B cell (primary cell): Measurements from ENCODE around the gene BEAN1.

Experiments
- EZH2 ChIP-seq: IDR thresholded peaks from 2 replicates; pipeline ENCODE4 v1.6.1; 2012; ENCODE audit warnings: borderline replicate concordance, low read depth, mild to moderate bottlenecking, moderate library complexity, low read length; ENCODE audit not compliant: insufficient read depth, poor library complexity, severe bottlenecking
- TF ChIP-seq, protein P1 (sequence below): fragments of 200-600 bp; IDR thresholded peaks from one replicate; pipeline ENCODE4 v1.8.0; 2022; ENCODE audit warnings: antibody characterized with exemption, mild to moderate bottlenecking

DNA sequence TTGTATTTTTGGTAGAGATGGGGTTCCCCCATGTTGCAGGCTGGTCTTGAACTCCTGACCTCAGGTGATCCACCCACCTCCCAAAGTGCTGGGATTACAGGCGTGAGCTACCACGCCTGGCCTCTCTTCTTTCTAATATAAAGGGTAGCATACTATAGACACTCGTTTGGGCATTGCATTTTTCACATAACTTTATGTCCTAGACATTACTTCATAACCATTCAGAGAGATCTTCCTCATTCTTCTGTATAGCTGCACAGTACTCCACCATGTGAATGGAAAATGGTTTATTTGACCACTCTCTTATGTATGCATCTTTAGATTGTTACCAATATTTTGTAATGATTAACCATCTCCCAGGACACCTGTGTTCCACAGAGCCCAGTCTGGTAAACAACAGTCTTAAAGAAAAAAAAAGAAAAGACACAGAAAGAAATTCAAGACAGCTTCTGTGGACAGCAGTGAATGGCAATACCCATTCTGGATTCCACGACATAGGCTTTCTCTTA, 80.7 kb downstream of the BEAN1 start:
- TF ChIP-seq, protein P1, sequence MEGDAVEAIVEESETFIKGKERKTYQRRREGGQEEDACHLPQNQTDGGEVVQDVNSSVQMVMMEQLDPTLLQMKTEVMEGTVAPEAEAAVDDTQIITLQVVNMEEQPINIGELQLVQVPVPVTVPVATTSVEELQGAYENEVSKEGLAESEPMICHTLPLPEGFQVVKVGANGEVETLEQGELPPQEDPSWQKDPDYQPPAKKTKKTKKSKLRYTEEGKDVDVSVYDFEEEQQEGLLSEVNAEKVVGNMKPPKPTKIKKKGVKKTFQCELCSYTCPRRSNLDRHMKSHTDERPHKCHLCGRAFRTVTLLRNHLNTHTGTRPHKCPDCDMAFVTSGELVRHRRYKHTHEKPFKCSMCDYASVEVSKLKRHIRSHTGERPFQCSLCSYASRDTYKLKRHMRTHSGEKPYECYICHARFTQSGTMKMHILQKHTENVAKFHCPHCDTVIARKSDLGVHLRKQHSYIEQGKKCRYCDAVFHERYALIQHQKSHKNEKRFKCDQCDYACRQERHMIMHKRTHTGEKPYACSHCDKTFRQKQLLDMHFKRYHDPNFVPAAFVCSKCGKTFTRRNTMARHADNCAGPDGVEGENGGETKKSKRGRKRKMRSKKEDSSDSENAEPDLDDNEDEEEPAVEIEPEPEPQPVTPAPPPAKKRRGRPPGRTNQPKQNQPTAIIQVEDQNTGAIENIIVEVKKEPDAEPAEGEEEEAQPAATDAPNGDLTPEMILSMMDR = no peak
- TF ChIP-seq EZH2 = no peak
